CD14-positive monocyte (primary cell): ENCODE data around the gene BHLHE23. TPM values are rescaled to one million over a fixed set of nuclear protein-coding genes. Genes with fewer than 3 reads are reported as not detected.

Experiments
- DNase-seq, 3 donors: peaks; one replicate each; pipeline ENCODE4 v3.0.0-alpha.2; 2011 to 2022
- H2AFZ ChIP-seq: 2 replicates; pipeline ENCODE4 v1.6.0; 2012; ENCODE audit warnings: mild to moderate bottlenecking, low read depth, low read length, inconsistent platforms; ENCODE audit not compliant: insufficient read depth, poor library complexity, severe bottlenecking
- H3K27ac ChIP-seq, 2 donors: 1 replicate in 1 of 2; 2 replicates in 1 of 2; pipeline ENCODE4 v1.5.1; 2012 to 2013; ENCODE audit warnings: low read length in 2 of 2, control low read depth in 1 of 2, inconsistent platforms in 1 of 2, low read depth in 1 of 2, mild to moderate bottlenecking in 1 of 2
- H3K27me3 ChIP-seq, 2 donors: one replicate each; pipeline versions ENCODE4 v1.6.0 to v1.6.1; 2011 to 2013; ENCODE audit warnings: low read length in 2 of 2; ENCODE audit not compliant: control insufficient read depth in 2 of 2, insufficient read depth in 2 of 2
- H3K36me3 ChIP-seq, 2 donors: replicated peaks in 1 of 2; 1 replicate in 1 of 2; 2 replicates in 1 of 2; pipeline versions ENCODE4 v1.5.1 to v1.6.1; 2012 to 2013; ENCODE audit warnings: low read length in 2 of 2, control low read depth in 1 of 2, inconsistent platforms in 1 of 2, mild to moderate bottlenecking in 1 of 2; ENCODE audit not compliant: insufficient read depth in 2 of 2, control insufficient read depth in 1 of 2
- H3K4me1 ChIP-seq, 2 donors: 1 replicate in 1 of 2; 2 replicates in 1 of 2; pipeline versions ENCODE4 v1.5.1 to v1.6.1; 2012 to 2013; ENCODE audit warnings: low read length in 2 of 2, control low read depth in 1 of 2, inconsistent platforms in 1 of 2, mild to moderate bottlenecking in 1 of 2, moderate library complexity in 1 of 2; ENCODE audit not compliant: insufficient read depth in 2 of 2, control insufficient read depth in 1 of 2
- H3K4me2 ChIP-seq: replicated peaks from 2 replicates; pipeline ENCODE3; 2012; ENCODE audit warnings: low read length, moderate library complexity, mild to moderate bottlenecking; ENCODE audit not compliant: poor library complexity, severe bottlenecking; ENCODE audit errors: extremely low read depth
- H3K4me3 ChIP-seq, 3 experiments: fragments of 200-600 bp in 1 of 3; sonication (generic) in 1 of 3; replicated peaks in 1 of 3; 1 replicate in 2 of 3; 2 replicates in 1 of 3; pipeline ENCODE4 v1.5.1; 2011 to 2013; ENCODE audit warnings: low read length in 3 of 3, mild to moderate bottlenecking in 3 of 3, control low read depth in 2 of 3, low read depth in 2 of 3, inconsistent platforms in 1 of 3, moderate library complexity in 1 of 3
- H3K79me2 ChIP-seq: 2 replicates; pipeline ENCODE4 v1.6.0; 2012; ENCODE audit warnings: mild to moderate bottlenecking, control low read depth, inconsistent platforms, low read length, moderate library complexity; ENCODE audit not compliant: insufficient read depth
- H3K9ac ChIP-seq: 2 replicates; pipeline ENCODE4 v1.6.0; 2017; ENCODE audit warnings: low read length, mild to moderate bottlenecking; ENCODE audit not compliant: insufficient read depth, poor library complexity, severe bottlenecking
- H3K9me3 ChIP-seq, 2 donors: replicated peaks in 1 of 2; 1 replicate in 1 of 2; 2 replicates in 1 of 2; pipeline versions ENCODE4 v1.5.1 to v1.6.1; 2012 to 2013; ENCODE audit warnings: low read length in 2 of 2, control low read depth in 1 of 2; ENCODE audit not compliant: control insufficient read depth in 1 of 2, insufficient read depth in 1 of 2
- H4K20me1 ChIP-seq: 2 replicates; pipeline ENCODE4 v1.6.0; 2012; ENCODE audit warnings: mild to moderate bottlenecking, low read length, control low read depth, moderate library complexity; ENCODE audit not compliant: insufficient read depth
- H3K27ac Mint-ChIP-seq, 7 donors: one replicate each; pipeline ENCODE4 v1.8.0; 2020; ENCODE audit warnings: mild to moderate bottlenecking in 7 of 7, mixed read lengths in 7 of 7, moderate library complexity in 6 of 7, inconsistent platforms in 2 of 7
- H3K27me3 Mint-ChIP-seq, 3 donors: one replicate each; pipeline ENCODE4 v1.8.0; 2021 to 2022; ENCODE audit warnings: low read depth in 3 of 3, mild to moderate bottlenecking in 3 of 3, mixed read lengths in 3 of 3, moderate library complexity in 3 of 3, inconsistent platforms in 1 of 3
- H3K36me3 Mint-ChIP-seq, 2 donors: one replicate each; pipeline ENCODE4 v1.8.0; 2020; ENCODE audit warnings: mixed read lengths in 2 of 2, inconsistent platforms in 1 of 2, mild to moderate bottlenecking in 1 of 2
- H3K4me1 Mint-ChIP-seq: one replicate; pipeline ENCODE4 v1.8.0; 2020; ENCODE audit warnings: mild to moderate bottlenecking, mixed read lengths
- H3K4me3 Mint-ChIP-seq, 2 donors: one replicate each; pipeline ENCODE4 v1.8.0; 2020; ENCODE audit warnings: mild to moderate bottlenecking in 2 of 2, mixed read lengths in 2 of 2, moderate library complexity in 1 of 2
- H3K9me3 Mint-ChIP-seq, 7 donors: one replicate each; pipeline ENCODE4 v1.8.0; 2020 to 2022; ENCODE audit warnings: mixed read lengths in 7 of 7, mild to moderate bottlenecking in 6 of 7, moderate library complexity in 6 of 7, inconsistent platforms in 2 of 7
- WGBS: methylation state at CpG from one replicate; pipeline ENCODE4 v1.1.5; 2013; ENCODE audit warnings: missing lambda C conversion rate; ENCODE audit not compliant: insufficient coverage; 5-methylcytosine and 5-hydroxymethylcytosine counted together
- intact Hi-C, 2 donors: fragments of 100-400 bp; cut with micrococcal nuclease; formaldehyde crosslinking; loops; one replicate each; pipeline versions ENCODE4 v1.15.0 to v1.15.1; 2023
- polyA plus RNA-seq, 3 donors: library from polyadenylated mRNA; depleted of rRNA in 1 of 3; unstranded in 2 of 3; stranded (reverse) in 1 of 3; fragments of 300-500 nt in 2 of 3; fragments of >200 nt in 1 of 3; fragmentation: Illumina TruSeq in 2 of 3; gene quantifications; 1 replicate in 2 of 3; 2 replicates in 1 of 3; pipeline ENCODE4 v1.2.3, GENCODE V29; 2012 to 2021
- TF ChIP-seq, protein P1 (sequence below): fragments of 200-600 bp; IDR thresholded peaks from one replicate; pipeline ENCODE4 v1.8.0; 2022; ENCODE audit warnings: antibody characterized with exemption, mild to moderate bottlenecking

BHLHE23 gene
- polyA plus RNA-seq, 3 donors: not detected

DNA sequence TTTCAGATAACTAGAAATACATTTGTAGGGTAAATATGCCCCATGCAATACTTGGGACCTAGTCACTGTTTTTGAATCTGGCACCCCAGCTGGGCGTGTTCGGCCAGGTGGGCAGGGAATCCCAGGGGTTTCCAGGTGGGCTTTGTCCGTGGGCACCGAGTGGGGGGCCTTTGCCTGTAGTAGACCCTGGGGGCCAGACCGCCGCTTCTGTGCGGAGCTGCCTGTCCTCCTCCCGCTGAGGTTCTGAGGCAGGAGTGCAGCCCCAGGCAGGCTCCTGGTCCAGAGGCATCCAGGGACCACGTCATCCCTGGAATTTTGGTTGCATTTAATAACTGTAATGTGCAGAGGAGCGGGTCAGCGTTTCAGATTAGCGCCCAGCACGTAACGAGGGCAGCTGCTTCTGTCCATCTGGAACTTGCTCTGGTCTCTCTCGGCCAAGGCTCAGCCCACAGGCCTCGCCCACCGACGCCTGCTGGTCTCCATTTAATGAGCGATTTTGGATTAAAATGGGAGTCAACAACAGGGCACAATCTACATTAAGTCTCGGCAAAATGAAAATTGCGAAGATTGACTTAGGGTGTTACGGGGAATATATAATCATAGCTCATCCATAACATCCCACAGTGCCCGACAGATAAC, 12.8 kb downstream of the BHLHE23 start:
- Histone ChIP-seq H3K9ac (no peak overlapping the region), H3K4me3 (no peak overlapping the region), H3K79me2 (no peaks in the 10 kb centered on the region), H3K4me2 (no peak overlapping the region), H4K20me1 (no peaks in the 10 kb centered on the region), H3K4me1 (no peaks in the 10 kb centered on the region), H3K9me3 (peaks cover 0 to under 1% of the 10 kb centered on the region in 2 donors), H3K36me3 (no peaks in the 10 kb centered on the region), H2AFZ (no peak overlapping the region), H3K27me3 (peaks cover 0 to 24% of the 10 kb centered on the region in 2 donors), H3K27ac (no peak overlapping the region)
- Mint-ChIP-seq H3K36me3 (no peaks in the 10 kb centered on the region), H3K9me3 (peaks cover 0 to 4% (median 2%) of the 10 kb centered on the region in 7 donors), H3K27me3 (peaks cover 20 to 57% (median 31%) of the 10 kb centered on the region in 3 donors), H3K27ac (no peak overlapping the region), H3K4me3 (no peak overlapping the region), H3K4me1 (peaks cover 9% of the 10 kb centered on the region)
- intact Hi-C loops: no loop called here
- TF ChIP-seq, protein P1, sequence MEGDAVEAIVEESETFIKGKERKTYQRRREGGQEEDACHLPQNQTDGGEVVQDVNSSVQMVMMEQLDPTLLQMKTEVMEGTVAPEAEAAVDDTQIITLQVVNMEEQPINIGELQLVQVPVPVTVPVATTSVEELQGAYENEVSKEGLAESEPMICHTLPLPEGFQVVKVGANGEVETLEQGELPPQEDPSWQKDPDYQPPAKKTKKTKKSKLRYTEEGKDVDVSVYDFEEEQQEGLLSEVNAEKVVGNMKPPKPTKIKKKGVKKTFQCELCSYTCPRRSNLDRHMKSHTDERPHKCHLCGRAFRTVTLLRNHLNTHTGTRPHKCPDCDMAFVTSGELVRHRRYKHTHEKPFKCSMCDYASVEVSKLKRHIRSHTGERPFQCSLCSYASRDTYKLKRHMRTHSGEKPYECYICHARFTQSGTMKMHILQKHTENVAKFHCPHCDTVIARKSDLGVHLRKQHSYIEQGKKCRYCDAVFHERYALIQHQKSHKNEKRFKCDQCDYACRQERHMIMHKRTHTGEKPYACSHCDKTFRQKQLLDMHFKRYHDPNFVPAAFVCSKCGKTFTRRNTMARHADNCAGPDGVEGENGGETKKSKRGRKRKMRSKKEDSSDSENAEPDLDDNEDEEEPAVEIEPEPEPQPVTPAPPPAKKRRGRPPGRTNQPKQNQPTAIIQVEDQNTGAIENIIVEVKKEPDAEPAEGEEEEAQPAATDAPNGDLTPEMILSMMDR: no peak
- no peak for DNase-seq
- WGBS: 99% methylated on average over 14 of the region's 23 CpGs

DNA sequence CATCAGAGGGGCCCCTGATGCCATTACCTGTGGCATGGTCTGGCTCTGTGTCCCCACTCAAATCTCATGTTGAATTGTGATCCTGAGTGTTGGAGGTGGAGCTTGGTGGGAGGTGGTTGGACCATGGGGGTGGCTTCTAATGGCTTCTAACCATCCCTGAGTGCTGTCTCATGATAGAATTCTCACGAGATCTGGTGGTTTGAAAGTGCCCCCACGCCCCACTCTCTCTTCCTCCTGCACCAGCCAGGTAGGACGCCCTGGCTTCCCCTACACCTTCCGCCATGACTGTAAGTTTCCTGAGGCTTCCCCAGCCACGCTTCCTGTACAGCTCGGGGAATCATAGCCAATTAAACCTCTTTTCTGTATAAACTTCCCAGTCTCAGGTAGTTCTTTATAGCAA, 14.9 kb downstream of the BHLHE23 start:
- peaks cover 8% of the 10 kb centered on the region for H3K4me1 Mint-ChIP-seq
- H3K27me3 Mint-ChIP-seq: peaks cover 24 to 54% (median 29%) of the 10 kb centered on the region in 3 donors
- H3K36me3 Mint-ChIP-seq: no peaks in the 10 kb centered on the region
- Histone ChIP-seq H3K27ac (no peak overlapping the region), H3K79me2 (no peaks in the 10 kb centered on the region), H3K9ac (no peak overlapping the region), H2AFZ (no peak overlapping the region), H3K4me2 (no peak overlapping the region), H3K4me3 (no peak overlapping the region), H3K9me3 (no peaks in the 10 kb centered on the region), H4K20me1 (no peaks in the 10 kb centered on the region), H3K4me1 (no peaks in the 10 kb centered on the region), H3K27me3 (peaks cover 0 to 19% of the 10 kb centered on the region in 2 donors), H3K36me3 (no peaks in the 10 kb centered on the region)
- TF ChIP-seq, protein P1: no peak
- H3K9me3 Mint-ChIP-seq: peaks cover 0 to 2% (median 0%) of the 10 kb centered on the region in 7 donors
- H3K27ac Mint-ChIP-seq: no peak overlapping the region
- intact Hi-C loops: no loop called here
- DNase-seq: no peak
- no peak overlapping the region for H3K4me3 Mint-ChIP-seq
- whole genome bisulfite sequencing: 100% methylated on average over 1 of the region's 6 CpGs
